Fibroblast of mammary gland (primary cell): Measurements from ENCODE around the gene METTL9.

Experiments
- DNase-seq: peaks from one replicate; pipeline ENCODE4 v3.0.0-alpha.2; 2010; ENCODE audit warnings: low read depth
- H3K4me3 ChIP-seq: 2 replicates; pipeline ENCODE4 v1.5.1; 2011; ENCODE audit warnings: low read depth, mild to moderate bottlenecking, low read length, moderate library complexity; ENCODE audit not compliant: control insufficient read depth
- TF ChIP-seq, protein P1 (sequence below): conservative IDR thresholded peaks from 2 replicates; pipeline ENCODE4 v1.5.1; 2011; ENCODE audit warnings: low read depth, low read length, inconsistent platforms; ENCODE audit not compliant: control insufficient read depth, insufficient read depth

METTL9 gene

GRCh38 chr16:21698169-21699032, 99.0 kb downstream of the METTL9 start:
- no peak overlapping the region for H3K4me3 ChIP-seq
- DNase-seq, result no peak
- TF ChIP-seq, protein P1, sequence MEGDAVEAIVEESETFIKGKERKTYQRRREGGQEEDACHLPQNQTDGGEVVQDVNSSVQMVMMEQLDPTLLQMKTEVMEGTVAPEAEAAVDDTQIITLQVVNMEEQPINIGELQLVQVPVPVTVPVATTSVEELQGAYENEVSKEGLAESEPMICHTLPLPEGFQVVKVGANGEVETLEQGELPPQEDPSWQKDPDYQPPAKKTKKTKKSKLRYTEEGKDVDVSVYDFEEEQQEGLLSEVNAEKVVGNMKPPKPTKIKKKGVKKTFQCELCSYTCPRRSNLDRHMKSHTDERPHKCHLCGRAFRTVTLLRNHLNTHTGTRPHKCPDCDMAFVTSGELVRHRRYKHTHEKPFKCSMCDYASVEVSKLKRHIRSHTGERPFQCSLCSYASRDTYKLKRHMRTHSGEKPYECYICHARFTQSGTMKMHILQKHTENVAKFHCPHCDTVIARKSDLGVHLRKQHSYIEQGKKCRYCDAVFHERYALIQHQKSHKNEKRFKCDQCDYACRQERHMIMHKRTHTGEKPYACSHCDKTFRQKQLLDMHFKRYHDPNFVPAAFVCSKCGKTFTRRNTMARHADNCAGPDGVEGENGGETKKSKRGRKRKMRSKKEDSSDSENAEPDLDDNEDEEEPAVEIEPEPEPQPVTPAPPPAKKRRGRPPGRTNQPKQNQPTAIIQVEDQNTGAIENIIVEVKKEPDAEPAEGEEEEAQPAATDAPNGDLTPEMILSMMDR, result no peak

GRCh38 chr16:21701271-21701670, 101.9 kb downstream of the METTL9 start:
- TF ChIP-seq, protein P1, result no peak
- DNase-seq, result no peak
- H3K4me3 ChIP-seq, result no peak overlapping the region

GRCh38 chr16:21702276-21702675, 102.9 kb downstream of the METTL9 start:
- DNase-seq, result no peak
- TF ChIP-seq, protein P1, result no peak
- no peak overlapping the region for H3K4me3 ChIP-seq

GRCh38 chr16:21703156-21703555, 103.8 kb downstream of the METTL9 start:
- TF ChIP-seq, protein P1, result no peak
- no peak for DNase-seq
- no peak overlapping the region for H3K4me3 ChIP-seq

GRCh38 chr16:21703589-21704174, 104.3 kb downstream of the METTL9 start:
- TF ChIP-seq, protein P1, result no peak
- DNase-seq, result no peak
- no peak overlapping the region for H3K4me3 ChIP-seq

DNA sequence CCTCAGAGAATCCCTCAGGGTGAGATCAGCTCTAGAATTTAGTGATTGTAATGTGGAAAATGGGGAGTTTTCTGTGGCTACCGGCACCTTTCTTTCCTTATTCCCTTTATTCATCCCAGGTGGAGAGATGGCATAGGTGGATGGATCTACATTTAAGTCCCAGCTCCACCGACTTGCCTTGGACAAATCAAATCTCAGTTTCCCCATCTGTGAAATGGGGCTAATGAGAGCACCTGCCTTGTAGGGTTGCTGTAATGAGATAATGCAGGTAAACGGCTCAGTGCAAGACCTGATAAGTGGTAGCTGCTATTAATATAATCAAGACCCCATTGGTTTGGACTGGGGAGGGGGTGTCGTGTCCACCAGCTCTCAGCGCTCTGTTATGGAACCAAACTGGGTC, 104.9 kb downstream of the METTL9 start:
- no peak for DNase-seq
- TF ChIP-seq, protein P1, result no peak

More for the DNA sequence above, 104.9 kb downstream of the METTL9 start:
- H3K4me3 ChIP-seq, result no peak overlapping the region
